Mammary epithelial cell (primary cell): Measurements from ENCODE around the gene TAX1BP3.

Source experiments
- CTCF ChIP-seq, 2 donors: IDR thresholded peaks in 1 of 2; conservative IDR thresholded peaks in 1 of 2; 2 replicates each; pipeline ENCODE4 v1.5.1; 2011 to 2012; ENCODE audit warnings: inconsistent platforms in 2 of 2, low read length in 2 of 2, mild to moderate bottlenecking in 2 of 2, control low read depth in 1 of 2, low read depth in 1 of 2; ENCODE audit not compliant: insufficient read depth in 1 of 2; ENCODE audit errors: extremely low read depth in 1 of 2
- EZH2 ChIP-seq: IDR thresholded peaks from 2 replicates; pipeline ENCODE4 v1.6.1; 2012; ENCODE audit warnings: low read length, inconsistent platforms, borderline replicate concordance

GRCh38 chr17:3691617-3692067 lies 23.3 kb upstream of the TAX1BP3 start:
- TF ChIP-seq EZH2, result no peak
- TF ChIP-seq CTCF (conservative IDR thresholded peaks at IDR 0.05 in 1 of 2, IDR thresholded peaks at IDR 0.05 in 1 of 2; ENCODE audit: extremely low read depth in 1 of 2, insufficient read depth in 1 of 2, low read depth in 1 of 2, low read length in 2 of 2), result peak in 1 of 2 donors; percentile 15
